ENCODE data around the gene ZNF678.
"Not testable (repeated sequence)": the region's sequence is repeated elsewhere in the genome, so short reads cannot be mapped to it uniquely, and the experiment has no call there.

The ZNF678 gene

GRCh38 chr1:227604446-227604845, 41.1 kb downstream of the ZNF678 start:
- DNase-seq (ENCODE audit: low read depth): no peak

DNA sequence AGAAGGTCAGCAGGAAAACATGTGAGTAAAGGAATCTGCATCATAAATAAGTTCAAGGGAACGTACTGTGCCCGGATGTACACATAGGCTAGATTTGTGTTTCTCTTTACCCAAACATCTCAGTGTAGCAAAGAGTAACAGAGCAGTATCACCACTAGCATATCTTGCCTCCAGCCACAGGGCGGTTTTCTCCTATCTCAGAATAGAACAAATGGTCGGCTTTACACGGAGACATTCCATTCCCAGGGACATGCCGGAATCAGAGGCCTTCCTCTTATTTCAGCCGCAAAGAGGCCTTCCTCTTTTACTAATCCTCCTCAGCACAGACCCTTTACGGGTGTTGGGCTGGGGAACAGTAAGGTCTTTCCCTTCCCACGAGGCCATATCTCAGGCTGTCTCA, 42.9 kb downstream of the ZNF678 start:
- DNase-seq (ENCODE audit: low read depth): not testable (repeated sequence)

GRCh38 chr1:227607336-227607898, 44.1 kb downstream of the ZNF678 start:
- DNase-seq (ENCODE audit: low read depth): no peak

- no peak for DNase-seq (ENCODE audit: low read depth)
These were observed 49.3 kb downstream of the ZNF678 start for GRCh38 chr1:227612658-227613057.

DNA sequence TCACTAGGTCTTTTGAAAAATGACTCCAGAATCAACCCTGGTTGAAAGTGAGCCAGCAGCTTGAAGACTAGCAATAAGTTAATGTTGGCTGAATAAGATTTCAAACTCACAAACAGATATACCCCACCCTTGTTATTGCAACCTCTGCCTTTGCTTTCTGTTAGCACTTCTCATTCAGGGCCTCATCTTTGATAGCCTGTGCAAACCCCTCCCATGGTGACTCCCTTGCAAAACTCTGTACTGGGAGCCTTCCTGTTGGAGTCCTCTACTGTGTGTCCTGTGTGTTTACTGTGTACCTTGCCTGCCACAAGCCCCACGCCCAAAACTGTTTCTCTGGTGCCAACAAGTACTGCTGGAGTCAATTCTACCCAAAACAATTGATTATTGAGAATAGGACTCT, 50.2 kb downstream of the ZNF678 start:
- no peak for DNase-seq (ENCODE audit: low read depth)

DNA sequence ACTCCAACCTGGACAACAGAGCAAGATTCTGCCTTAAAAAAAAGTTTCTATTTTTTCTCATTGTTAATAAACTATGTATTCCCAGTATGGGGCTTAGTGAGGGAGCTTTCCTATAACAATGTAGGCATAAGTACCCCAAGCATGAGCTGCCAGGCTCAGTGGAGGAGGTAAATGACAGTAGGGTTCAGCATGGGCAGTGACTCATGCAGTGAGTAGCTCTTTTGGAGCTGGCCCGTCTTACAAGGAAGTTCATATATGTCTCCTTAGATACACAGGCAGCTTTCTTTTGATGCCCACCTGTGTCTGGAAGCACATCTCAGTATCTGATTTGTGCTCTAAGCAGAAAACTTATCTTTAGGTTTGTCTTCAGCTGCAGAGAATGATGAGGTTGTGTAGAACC, 57.9 kb downstream of the ZNF678 start:
- no peak for DNase-seq (ENCODE audit: low read depth)

DNA sequence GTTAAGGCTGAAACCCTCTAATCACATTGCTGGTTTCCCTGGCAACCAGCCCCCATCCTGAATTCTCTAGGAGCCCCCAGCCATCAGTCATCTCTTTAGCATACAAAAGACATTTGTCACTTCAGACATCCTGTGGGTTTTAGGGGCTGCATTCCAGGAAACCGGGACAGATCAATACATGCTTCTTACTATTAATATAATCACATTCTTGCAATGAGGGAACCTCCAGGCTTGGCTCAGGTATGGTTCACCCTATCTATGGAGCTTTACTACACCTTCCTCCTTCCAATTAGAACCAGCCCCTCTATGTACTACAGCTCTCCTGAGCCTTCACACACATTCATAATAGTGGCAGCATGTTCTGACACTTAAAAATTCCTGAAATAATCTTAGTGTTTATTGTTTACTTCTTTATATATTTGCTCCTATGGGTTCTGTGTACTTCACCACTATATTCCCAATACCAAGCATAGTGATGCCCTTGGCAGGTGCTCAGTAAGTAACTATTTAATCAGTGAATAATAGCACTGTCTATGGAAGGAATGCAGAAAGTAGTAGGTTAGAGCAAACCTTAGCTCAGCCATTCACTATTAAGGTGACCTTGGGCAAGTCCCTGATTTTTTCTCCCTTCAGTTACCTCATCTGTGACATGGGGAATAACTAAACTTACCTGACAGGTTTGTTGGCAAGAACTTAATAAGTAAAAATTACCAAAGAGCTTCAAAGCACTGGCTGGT, 59.6 kb downstream of the ZNF678 start:
- DNase-seq (ENCODE audit: low read depth): no peak

DNA sequence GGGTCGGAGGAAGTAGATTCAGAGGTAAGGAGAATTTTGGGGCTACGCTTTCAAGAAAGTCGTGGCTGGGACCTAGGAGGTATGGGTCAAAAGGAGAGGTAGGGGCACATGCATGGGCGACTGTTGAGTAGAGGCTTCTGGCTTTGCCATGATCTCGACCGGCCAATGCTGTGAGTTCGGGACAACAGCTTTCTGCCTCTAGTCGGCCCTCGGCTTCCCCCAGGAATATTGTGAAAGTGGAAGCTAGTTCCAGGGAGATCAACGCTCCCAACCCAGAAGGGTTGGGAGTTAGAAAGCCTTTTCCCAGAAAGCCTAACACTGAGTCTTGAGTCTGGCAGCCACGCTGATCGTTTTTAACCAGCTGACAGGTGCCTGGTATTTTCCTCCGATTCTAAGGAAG, 69.0 kb downstream of the ZNF678 start:
- DNase-seq (ENCODE audit: low read depth): no peak

DNA sequence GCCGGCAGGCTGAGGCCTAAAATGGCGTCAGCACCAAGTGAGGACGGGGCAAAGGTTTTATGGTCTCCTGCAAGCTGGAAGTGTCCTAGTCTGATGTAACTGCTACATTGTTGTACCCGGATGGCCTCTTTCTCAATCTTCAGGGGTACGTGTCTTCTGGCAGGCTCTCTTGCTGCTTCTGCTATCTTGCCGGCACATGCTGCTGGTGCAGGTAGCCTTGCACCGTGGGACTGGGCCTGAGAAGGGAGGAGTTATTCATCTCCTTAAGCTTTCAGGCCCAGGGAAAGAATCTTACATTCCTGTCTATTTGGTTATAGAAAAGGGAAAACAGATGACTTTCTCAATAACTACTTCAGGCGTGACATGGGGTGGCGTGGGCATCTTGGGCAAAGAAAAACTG, 72.2 kb downstream of the ZNF678 start:
- no peak for DNase-seq (ENCODE audit: low read depth)

- no peak for DNase-seq (ENCODE audit: low read depth)
These were observed 91.1 kb downstream of the ZNF678 start for GRCh38 chr1:227654431-227654830.

DNA sequence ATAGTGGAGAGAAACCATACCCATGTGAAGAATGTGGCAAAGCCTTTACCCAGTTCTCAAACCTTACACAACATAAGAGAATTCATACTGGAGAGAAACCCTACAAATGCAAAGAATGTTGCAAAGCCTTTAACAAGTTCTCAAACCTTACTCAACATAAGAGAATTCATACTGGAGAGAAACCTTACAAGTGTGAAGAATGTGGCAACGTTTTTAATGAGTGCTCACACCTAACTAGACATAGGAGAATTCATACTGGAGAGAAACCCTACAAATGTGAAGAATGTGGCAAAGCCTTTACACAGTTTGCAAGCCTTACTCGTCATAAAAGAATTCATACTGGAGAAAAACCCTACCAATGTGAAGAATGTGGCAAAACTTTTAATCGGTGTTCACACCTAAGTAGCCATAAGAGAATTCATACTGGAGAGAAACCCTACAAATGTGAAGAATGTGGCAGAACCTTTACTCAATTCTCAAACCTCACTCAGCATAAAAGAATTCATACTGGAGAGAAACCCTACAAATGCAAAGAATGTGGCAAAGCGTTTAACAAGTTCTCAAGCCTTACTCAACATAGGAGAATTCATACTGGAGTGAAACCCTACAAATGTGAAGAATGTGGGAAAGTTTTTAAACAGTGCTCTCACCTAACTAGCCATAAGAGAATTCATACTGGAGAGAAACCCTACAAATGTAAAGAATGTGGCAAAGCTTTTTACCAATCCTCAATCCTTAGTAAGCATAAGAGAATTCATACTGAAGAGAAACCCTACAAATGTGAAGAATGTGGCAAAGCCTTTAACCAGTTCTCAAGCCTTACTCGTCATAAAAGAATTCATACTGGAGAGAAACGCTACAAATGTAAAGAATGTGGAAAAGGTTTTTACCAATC, 91.7 kb downstream of the ZNF678 start:
- DNase-seq (ENCODE audit: low read depth): no peak

- no peak for DNase-seq (ENCODE audit: low read depth)
These were observed 98.1 kb downstream of the ZNF678 start for GRCh38 chr1:227661495-227661894.

- no peak for DNase-seq (ENCODE audit: low read depth)
These were observed 99.6 kb downstream of the ZNF678 start for GRCh38 chr1:227662933-227663332.

DNA sequence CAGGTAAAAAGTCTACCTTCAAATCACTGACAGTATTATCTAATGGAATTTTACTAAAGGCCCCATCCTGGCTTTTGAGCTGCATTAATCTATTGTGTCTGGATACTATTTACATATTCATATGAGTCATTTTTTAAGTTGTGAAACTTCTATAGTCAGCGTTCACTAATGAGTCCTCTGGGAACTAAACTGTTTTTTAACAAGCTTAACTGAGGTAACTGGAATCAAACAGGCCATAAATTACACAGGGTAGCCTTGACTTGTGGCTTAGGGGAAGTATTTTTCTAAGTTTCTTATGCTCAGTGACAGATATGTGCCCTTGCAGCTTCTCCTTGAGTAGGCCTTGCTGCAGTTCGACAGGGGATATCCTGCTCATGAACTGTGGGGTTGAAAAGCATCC, 102.9 kb downstream of the ZNF678 start:
- no peak for DNase-seq (ENCODE audit: low read depth)

- DNase-seq (ENCODE audit: low read depth): no peak
These were observed 110.1 kb downstream of the ZNF678 start for GRCh38 chr1:227673441-227673840.

GRCh38 chr1:227685807-227686206, 122.5 kb downstream of the ZNF678 start:
- no peak for DNase-seq (ENCODE audit: low read depth)

DNA sequence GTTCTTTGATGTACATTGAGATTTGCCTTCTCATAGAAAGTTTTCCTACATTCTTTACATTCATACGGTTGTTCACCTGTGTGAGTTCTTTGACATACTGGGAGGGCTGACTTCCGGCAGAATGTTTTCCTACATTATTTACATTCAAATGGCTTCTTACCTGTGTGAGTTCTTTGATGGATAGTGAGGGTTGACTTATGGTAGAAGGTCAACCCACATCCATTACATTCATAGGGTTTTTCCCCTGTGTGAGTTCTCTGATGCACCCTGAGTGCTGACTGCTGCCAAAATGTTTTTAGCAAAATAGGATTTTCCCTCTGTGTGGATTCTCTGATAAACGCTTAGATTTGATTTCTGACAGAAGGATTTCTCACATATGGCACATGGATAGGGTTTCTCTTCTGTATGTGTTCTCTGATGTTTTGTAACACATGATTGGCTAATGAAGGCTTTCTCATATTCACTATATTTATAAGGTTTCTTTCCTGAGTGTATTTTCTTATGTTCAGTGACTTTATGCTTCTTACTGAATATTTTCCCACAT, 134.0 kb downstream of the ZNF678 start:
- no peak for DNase-seq (ENCODE audit: low read depth)

DNA sequence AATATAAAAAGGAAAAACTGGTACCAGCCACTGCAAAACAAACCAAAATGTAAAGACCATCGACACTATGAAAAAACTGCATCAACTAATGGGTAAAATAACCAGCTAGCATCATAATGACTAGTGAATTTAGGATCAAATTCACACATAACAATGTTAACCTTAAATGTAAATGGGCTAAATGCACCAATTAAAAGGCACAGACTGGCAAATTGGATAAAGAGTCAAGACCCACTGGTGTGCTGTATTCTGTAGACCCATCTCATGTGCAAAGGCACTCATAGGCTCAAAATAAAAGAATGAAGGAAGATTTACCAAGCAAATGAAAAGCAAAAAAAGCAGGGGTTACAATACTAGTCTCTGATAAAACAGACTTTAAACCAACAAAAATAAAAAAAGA, 138.3 kb downstream of the ZNF678 start:
- not testable (repeated sequence) for DNase-seq (ENCODE audit: low read depth)

DNA sequence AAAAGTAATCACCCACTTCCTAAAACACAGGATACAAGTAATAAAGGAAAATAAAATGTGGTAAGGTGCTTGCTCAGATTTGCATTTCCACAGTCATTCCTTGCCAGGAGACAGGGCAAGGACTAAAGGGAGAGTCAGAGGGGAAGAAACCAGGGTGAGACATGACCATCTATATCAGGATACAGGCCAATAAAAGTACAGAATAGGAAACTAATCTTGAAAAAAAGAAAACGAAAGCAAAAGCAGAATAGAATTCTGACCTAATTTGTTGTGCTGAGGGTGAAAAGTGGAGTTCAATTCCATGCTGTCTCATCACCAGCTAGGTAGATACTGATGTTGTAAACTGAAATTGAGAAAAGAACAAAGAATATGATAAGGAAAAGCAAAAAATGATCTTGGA, 144.5 kb downstream of the ZNF678 start:
- DNase-seq (ENCODE audit: low read depth): no peak

DNA sequence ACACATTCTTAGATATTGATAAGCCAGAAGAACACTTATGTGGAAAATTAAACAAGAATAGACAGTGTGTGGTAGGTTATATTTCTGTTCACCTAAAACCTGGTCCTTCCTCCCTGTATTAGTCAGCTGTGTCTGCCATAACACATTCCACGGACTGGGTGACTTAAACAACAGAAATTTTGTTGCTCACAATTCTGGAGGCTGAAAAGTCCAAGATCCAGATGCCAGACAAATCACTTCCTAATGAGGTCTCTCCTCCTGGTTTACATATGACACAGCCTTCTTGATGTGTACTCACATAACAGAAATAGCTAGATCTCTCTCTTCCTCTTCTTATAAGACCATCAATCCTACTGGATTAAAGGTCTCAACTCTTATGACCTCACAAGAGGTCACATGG, 146.1 kb downstream of the ZNF678 start:
- DNase-seq (ENCODE audit: low read depth): no peak

GRCh38 chr1:227710474-227710873, 147.1 kb downstream of the ZNF678 start:
- DNase-seq (ENCODE audit: low read depth): not testable (repeated sequence)

GRCh38 chr1:227712648-227713047, 149.3 kb downstream of the ZNF678 start:
- no peak for DNase-seq (ENCODE audit: low read depth)

GRCh38 chr1:227718932-227719331, 155.6 kb downstream of the ZNF678 start:
- no peak for DNase-seq (ENCODE audit: low read depth)
